H9 (cell line): ENCODE data around the gene FAM193B. TPM values are rescaled to one million over a fixed set of nuclear protein-coding genes. Genes with fewer than 3 reads are reported as not detected.
A peak's percentile ranks its signal among the peaks of the same experiment; 100 is the strongest.

ENCODE experiments used
- DNase-seq: peaks from one replicate; pipeline ENCODE4 v3.0.0-alpha.2; 2017
- H2AFZ ChIP-seq: one replicate; pipeline ENCODE4 v1.6.1; 2013; ENCODE audit warnings: mild to moderate bottlenecking, low read length, control low read depth, moderate library complexity
- H2AK5ac ChIP-seq: 2 replicates; pipeline ENCODE4 v1.6.1; 2013; ENCODE audit warnings: low read length, control low read depth, mixed read lengths; ENCODE audit not compliant: insufficient read length
- H2BK120ac ChIP-seq: one replicate; pipeline ENCODE4 v1.6.1; 2013; ENCODE audit warnings: low read depth, mild to moderate bottlenecking, low read length, control low read depth, inconsistent platforms; ENCODE audit not compliant: poor library complexity, severe bottlenecking
- H2BK12ac ChIP-seq: 2 replicates; pipeline ENCODE4 v1.6.1; 2013; ENCODE audit warnings: low read length, control low read depth, mixed read lengths, low read depth; ENCODE audit not compliant: insufficient read length
- H2BK15ac ChIP-seq: 2 replicates; pipeline ENCODE4 v1.6.1; 2013; ENCODE audit warnings: low read depth, low read length, control low read depth
- H2BK20ac ChIP-seq: one replicate; pipeline ENCODE4 v1.6.1; 2013; ENCODE audit warnings: low read depth, mild to moderate bottlenecking, low read length, control low read depth, inconsistent platforms; ENCODE audit not compliant: poor library complexity, severe bottlenecking
- H2BK5ac ChIP-seq: 2 replicates; pipeline ENCODE4 v1.6.1; 2013; ENCODE audit warnings: low read length, control low read depth, mixed read lengths; ENCODE audit not compliant: insufficient read length
- H3K14ac ChIP-seq: 2 replicates; pipeline ENCODE4 v1.6.1; 2013; ENCODE audit warnings: low read length, control low read depth; ENCODE audit not compliant: insufficient read depth
- H3K18ac ChIP-seq: 2 replicates; pipeline ENCODE4 v1.6.1; 2013; ENCODE audit warnings: low read depth, mild to moderate bottlenecking, mixed read lengths, low read length, control low read depth; ENCODE audit not compliant: insufficient read length
- H3K23ac ChIP-seq: 2 replicates; pipeline ENCODE4 v1.6.1; 2013; ENCODE audit warnings: low read length, control low read depth, mixed read lengths, low read depth; ENCODE audit not compliant: insufficient read length
- H3K23me2 ChIP-seq: 2 replicates; pipeline ENCODE4 v1.6.1; 2013; ENCODE audit warnings: low read depth, mild to moderate bottlenecking, mixed read lengths, low read length, control low read depth; ENCODE audit not compliant: insufficient read length, poor library complexity, severe bottlenecking
- H3K27ac ChIP-seq: 2 replicates; pipeline ENCODE4 v1.5.1; 2013; ENCODE audit warnings: low read length, control low read depth, mixed read lengths, low read depth; ENCODE audit not compliant: insufficient read length
- H3K27me3 ChIP-seq: 2 replicates; pipeline ENCODE4 v1.6.1; 2013; ENCODE audit warnings: low read length, control low read depth, inconsistent platforms; ENCODE audit not compliant: insufficient read depth
- H3K4ac ChIP-seq: 2 replicates; pipeline ENCODE4 v1.6.1; 2013; ENCODE audit warnings: low read depth, mild to moderate bottlenecking, control low read depth, inconsistent platforms, low read length, moderate library complexity
- H3K4me1 ChIP-seq: 2 replicates; pipeline ENCODE4 v1.6.1; 2013; ENCODE audit warnings: low read length, control low read depth, inconsistent platforms; ENCODE audit not compliant: insufficient read depth
- H3K4me2 ChIP-seq: 2 replicates; pipeline ENCODE4 v1.6.1; 2013; ENCODE audit warnings: low read length, control low read depth, mixed read lengths; ENCODE audit not compliant: insufficient read length, insufficient read depth
- H3K56ac ChIP-seq: 2 replicates; pipeline ENCODE4 v1.6.1; 2013; ENCODE audit warnings: low read depth, mild to moderate bottlenecking, mixed read lengths, low read length, control low read depth; ENCODE audit not compliant: insufficient read length
- H3K79me1 ChIP-seq: 2 replicates; pipeline ENCODE4 v1.6.1; 2013; ENCODE audit warnings: low read depth, mild to moderate bottlenecking, moderate library complexity, low read length, control low read depth, inconsistent platforms; ENCODE audit not compliant: insufficient read depth, poor library complexity, severe bottlenecking
- H3K79me2 ChIP-seq: 2 replicates; pipeline ENCODE4 v1.6.1; 2013; ENCODE audit warnings: low read length, control low read depth, inconsistent platforms; ENCODE audit not compliant: insufficient read depth
- H3K9ac ChIP-seq: 2 replicates; pipeline ENCODE4 v1.6.1; 2013; ENCODE audit warnings: low read length, control low read depth, mixed read lengths; ENCODE audit not compliant: insufficient read length; ENCODE audit errors: extremely low read depth
- H3K9me3 ChIP-seq: one replicate; pipeline ENCODE4 v1.6.1; 2013; ENCODE audit warnings: low read depth, low read length, inconsistent platforms; ENCODE audit not compliant: control insufficient read depth
- H3T11ph ChIP-seq: one replicate; pipeline ENCODE4 v1.6.1; 2013; ENCODE audit warnings: mild to moderate bottlenecking, low read length, control low read depth, inconsistent platforms
- H4K20me1 ChIP-seq: one replicate; pipeline ENCODE4 v1.6.1; 2013; ENCODE audit not compliant: control insufficient read depth, insufficient read length, insufficient read depth
- H4K5ac ChIP-seq: 2 replicates; pipeline ENCODE4 v1.6.1; 2013; ENCODE audit warnings: low read depth, mild to moderate bottlenecking, mixed read lengths, low read length, control low read depth; ENCODE audit not compliant: insufficient read length
- H4K8ac ChIP-seq: replicated peaks from 2 replicates; pipeline ENCODE4 v1.6.1; 2013; ENCODE audit warnings: low read length, control low read depth, mixed read lengths, low read depth; ENCODE audit not compliant: insufficient read length
- H4K91ac ChIP-seq: 2 replicates; pipeline ENCODE4 v1.6.1; 2013; ENCODE audit warnings: low read depth, mild to moderate bottlenecking, moderate library complexity, mixed read lengths, low read length, control low read depth; ENCODE audit not compliant: insufficient read length
- H3K27ac Mint-ChIP-seq, 3 experiments: 2 replicates in 2 of 3; 3 replicates in 1 of 3; pipeline ENCODE4 v1.8.0; 2020 to 2021; ENCODE audit warnings: mixed read lengths in 3 of 3, mild to moderate bottlenecking in 1 of 3, moderate library complexity in 1 of 3
- H3K27me3 Mint-ChIP-seq: 2 replicates; pipeline ENCODE4 v1.8.0; 2021; ENCODE audit warnings: low read depth, mild to moderate bottlenecking, moderate library complexity, mixed read lengths
- H3K36me3 Mint-ChIP-seq, 3 experiments: 2 replicates in 2 of 3; 3 replicates in 1 of 3; pipeline ENCODE4 v1.8.0; 2020 to 2021; ENCODE audit warnings: low read depth in 3 of 3, mixed read lengths in 3 of 3; ENCODE audit not compliant: insufficient read depth in 1 of 3
- H3K4me1 Mint-ChIP-seq, 2 experiments: 2 replicates each; pipeline ENCODE4 v1.8.0; 2020; ENCODE audit warnings: mixed read lengths in 2 of 2
- H3K4me3 Mint-ChIP-seq, 2 experiments: 2 replicates in 1 of 2; 3 replicates in 1 of 2; pipeline ENCODE4 v1.8.0; 2020 to 2021; ENCODE audit warnings: mild to moderate bottlenecking in 2 of 2, mixed read lengths in 2 of 2, moderate library complexity in 1 of 2
- H3K9me3 Mint-ChIP-seq, 2 experiments: 2 replicates in 1 of 2; 3 replicates in 1 of 2; pipeline ENCODE4 v1.8.0; 2020; ENCODE audit warnings: mild to moderate bottlenecking in 2 of 2, mixed read lengths in 2 of 2, moderate library complexity in 1 of 2
- WGBS: extraction: QIAGEN DNeasy Blood & Tissue Kit; methylation state at CpG from one replicate; pipeline ENCODE4 v1.1.7; 2013; ENCODE audit warnings: missing lambda C conversion rate, low lambda C conversion rate, mixed read lengths; ENCODE audit not compliant: insufficient read length; ENCODE audit errors: extremely low coverage; 5-methylcytosine and 5-hydroxymethylcytosine counted together
- total RNA-seq: library from RNA; stranded (reverse); gene quantifications from 2 replicates; pipeline ENCODE4 v1.2.1, GENCODE V29; 2021
- TF ChIP-seq, protein P1 (sequence below): fragments of 200-600 bp; sonication (generic); conservative IDR thresholded peaks from 3 replicates; pipeline ENCODE4 v1.8.0; 2021; ENCODE audit warnings: antibody characterized with exemption, mild to moderate bottlenecking

Gene FAM193B
- total RNA-seq, 1 experiment from 2014 or later: 71.5 TPM

- peaks cover 34 to 54% of the 10 kb centered on the region in 2 experiments for H3K4me1 Mint-ChIP-seq
- H3K27ac ChIP-seq: no peak overlapping the region
- no peak overlapping the region for H4K5ac ChIP-seq
- no peaks in the 10 kb centered on the region for H3K79me2 ChIP-seq
- H2BK12ac ChIP-seq: no peak overlapping the region
- no CpG with 5 or more reads among the region's 29 CpGs for WGBS
- H3K4me2 ChIP-seq: peak overlapping the region; percentile 42
- peak overlapping the region; percentile 74 for H2BK120ac ChIP-seq
- H3K27me3 ChIP-seq: no peaks in the 10 kb centered on the region; the same call in 1 of the 2 replicates
- peak overlapping the region; percentile 75 to 84 for H3K4me3 Mint-ChIP-seq
- no peaks in the 10 kb centered on the region for H3K9me3 Mint-ChIP-seq
- H2BK5ac ChIP-seq: no peak overlapping the region
- H4K91ac ChIP-seq: peak overlapping the region; percentile 87
- H4K8ac ChIP-seq: no peak overlapping the region
- peak overlapping the region; percentile 60 for H3K9ac ChIP-seq
- H2BK20ac ChIP-seq: no peak overlapping the region
- H3K27ac Mint-ChIP-seq: peak overlapping the region; percentile 95 to 98 (median 95); a peak in 5 of 7 replicates
- H3K27me3 Mint-ChIP-seq: peaks cover 29% of the 10 kb centered on the region
- DNase-seq: peak; percentile 94
- no peak overlapping the region for H3K56ac ChIP-seq
- H4K20me1 ChIP-seq: no peaks in the 10 kb centered on the region
- no peak overlapping the region for H2AK5ac ChIP-seq
- H3T11ph ChIP-seq: peak overlapping the region; percentile 22
- peak overlapping the region; percentile 87; the same call in 1 of the 2 replicates for H3K4ac ChIP-seq
- H3K36me3 Mint-ChIP-seq: peaks cover 12 to 24% (median 20%) of the 10 kb centered on the region in 3 experiments
- peak overlapping the region; percentile 95 for H3K18ac ChIP-seq
- peak overlapping the region; percentile 98 for H3K14ac ChIP-seq
- H3K23me2 ChIP-seq: peaks cover 4% of the 10 kb centered on the region
- no peak overlapping the region for H3K23ac ChIP-seq
- H3K4me1 ChIP-seq: peaks cover 5% of the 10 kb centered on the region; the same call in 1 of the 2 replicates
- H3K79me1 ChIP-seq: no peaks in the 10 kb centered on the region
- no peaks in the 10 kb centered on the region for H3K9me3 ChIP-seq
- TF ChIP-seq, protein P1, sequence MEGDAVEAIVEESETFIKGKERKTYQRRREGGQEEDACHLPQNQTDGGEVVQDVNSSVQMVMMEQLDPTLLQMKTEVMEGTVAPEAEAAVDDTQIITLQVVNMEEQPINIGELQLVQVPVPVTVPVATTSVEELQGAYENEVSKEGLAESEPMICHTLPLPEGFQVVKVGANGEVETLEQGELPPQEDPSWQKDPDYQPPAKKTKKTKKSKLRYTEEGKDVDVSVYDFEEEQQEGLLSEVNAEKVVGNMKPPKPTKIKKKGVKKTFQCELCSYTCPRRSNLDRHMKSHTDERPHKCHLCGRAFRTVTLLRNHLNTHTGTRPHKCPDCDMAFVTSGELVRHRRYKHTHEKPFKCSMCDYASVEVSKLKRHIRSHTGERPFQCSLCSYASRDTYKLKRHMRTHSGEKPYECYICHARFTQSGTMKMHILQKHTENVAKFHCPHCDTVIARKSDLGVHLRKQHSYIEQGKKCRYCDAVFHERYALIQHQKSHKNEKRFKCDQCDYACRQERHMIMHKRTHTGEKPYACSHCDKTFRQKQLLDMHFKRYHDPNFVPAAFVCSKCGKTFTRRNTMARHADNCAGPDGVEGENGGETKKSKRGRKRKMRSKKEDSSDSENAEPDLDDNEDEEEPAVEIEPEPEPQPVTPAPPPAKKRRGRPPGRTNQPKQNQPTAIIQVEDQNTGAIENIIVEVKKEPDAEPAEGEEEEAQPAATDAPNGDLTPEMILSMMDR: no peak
- H2AFZ ChIP-seq: no peak overlapping the region
- no peak overlapping the region for H2BK15ac ChIP-seq
Observed at GRCh38 chr5:177496727-177497291, 57.6 kb downstream of the FAM193B start.
